Ramos (cell line): ENCODE results near the gene ZSWIM5.
"Not testable (repeated sequence)": the region's sequence is repeated elsewhere in the genome, so short reads cannot be mapped to it uniquely, and the experiment has no call there.

Experiments
- in situ Hi-C: fragments of 300-500 bp; cut with MboI; formaldehyde crosslinking; loops from one replicate; pipeline ENCODE4 v1.14.3; 2022; ENCODE audit warnings: low sequenced_read_pairs; ENCODE audit not compliant: unreplicated experiment

Gene ZSWIM5

DNA sequence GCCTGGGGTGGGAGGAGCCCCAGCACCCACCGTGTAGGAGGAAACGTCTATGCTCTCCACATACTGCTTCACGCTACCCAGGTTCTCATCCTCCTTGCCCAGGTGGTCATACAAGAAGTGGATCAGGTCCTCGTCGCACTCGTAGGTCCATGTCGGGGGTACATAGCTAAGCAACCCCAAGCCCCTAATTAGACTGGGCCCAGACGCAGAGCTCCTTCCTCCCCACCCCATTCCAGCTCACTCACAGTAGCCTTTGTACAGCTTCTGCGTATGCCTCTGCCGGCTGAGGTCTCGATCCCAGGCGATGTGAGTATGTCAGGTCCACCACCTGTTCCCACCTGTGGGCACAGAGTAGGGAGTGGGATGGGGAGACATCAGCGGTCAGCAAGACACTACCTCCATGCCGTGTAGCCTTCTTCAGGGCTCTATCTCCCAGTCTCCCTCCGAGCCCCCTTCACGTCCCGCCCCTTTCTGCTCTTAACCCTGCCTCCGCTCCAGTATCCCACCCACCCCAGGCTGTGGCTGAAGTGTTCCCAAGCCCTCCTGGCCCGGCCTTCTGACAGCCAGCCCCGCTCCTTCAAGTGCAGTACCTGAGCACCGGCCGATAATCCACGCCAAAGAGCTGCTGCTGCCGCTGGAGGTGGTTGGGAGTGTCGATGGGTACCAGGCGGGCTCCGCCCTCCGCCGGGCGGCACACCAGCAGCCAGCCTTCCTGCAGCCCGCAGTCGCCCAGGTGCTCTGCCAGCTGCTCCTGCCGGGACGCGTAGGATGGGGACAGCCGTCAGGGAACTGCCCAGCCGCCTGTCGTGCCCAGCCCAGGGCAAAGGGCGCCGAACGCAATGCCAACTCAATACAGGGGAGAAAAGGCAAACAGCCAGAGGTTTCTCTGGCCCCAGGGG lies 196.2 kb downstream of the ZSWIM5 start:
- in situ Hi-C loops, result loop anchor here (5.0 to 25.0 kb wide), 5 partner anchors 292 to 1202 kb away; partner anchors contain the start of genes LURAP1 and TESK2

DNA sequence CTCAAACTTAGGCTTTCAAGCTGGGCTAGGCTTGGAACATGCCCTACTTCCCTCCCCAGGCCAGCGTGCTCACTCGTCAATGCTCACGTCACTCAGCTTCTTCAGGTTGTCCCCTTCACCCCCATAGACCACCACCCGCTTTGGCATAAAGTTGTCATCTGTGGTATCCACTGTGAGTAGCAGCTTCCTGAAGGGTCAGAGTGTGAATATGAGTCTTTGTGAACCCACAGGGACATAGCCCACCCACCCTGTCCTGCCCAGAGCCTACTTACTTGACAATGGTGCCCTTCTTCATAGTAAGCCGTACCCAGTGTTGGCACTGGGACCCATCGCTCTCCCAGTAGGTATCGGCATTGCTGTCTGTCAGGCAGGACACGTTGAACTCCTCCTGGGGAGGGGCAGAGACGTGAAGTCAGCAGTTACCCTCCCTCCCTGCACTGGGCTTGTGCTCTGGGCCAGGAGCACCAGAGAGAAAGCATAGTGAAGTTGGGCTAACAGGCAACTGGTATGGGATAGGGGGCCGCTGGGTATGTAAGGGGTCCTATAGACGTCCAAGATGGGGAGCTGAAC lies 197.0 kb downstream of the ZSWIM5 start:
- in situ Hi-C loops, result loop anchor here (25.0 kb wide), 1 partner anchor 1203 kb away; the partner anchor contains the start of gene LURAP1

DNA sequence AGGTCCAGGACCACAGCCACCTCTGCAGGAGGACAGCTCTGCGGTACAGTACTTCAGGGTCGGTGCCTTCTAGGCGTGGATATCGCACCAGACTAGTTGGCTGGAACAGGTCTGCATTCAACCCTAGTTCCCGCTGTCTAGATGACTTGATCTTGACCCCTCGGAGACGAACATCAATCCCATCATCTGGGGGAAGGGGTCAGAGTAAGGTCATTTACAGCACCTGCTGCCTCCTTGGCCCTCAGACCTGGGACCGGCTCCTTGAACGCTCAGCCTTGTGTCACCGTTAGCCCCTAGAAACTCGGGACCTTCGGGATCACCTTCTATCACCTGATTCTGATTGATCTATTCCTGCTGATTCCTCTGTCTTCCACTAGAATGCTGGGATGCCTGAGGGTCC lies 197.9 kb downstream of the ZSWIM5 start:
- in situ Hi-C loops, result loop anchor here (25.0 kb wide), 1 partner anchor 1204 kb away; the partner anchor contains the start of gene LURAP1

DNA sequence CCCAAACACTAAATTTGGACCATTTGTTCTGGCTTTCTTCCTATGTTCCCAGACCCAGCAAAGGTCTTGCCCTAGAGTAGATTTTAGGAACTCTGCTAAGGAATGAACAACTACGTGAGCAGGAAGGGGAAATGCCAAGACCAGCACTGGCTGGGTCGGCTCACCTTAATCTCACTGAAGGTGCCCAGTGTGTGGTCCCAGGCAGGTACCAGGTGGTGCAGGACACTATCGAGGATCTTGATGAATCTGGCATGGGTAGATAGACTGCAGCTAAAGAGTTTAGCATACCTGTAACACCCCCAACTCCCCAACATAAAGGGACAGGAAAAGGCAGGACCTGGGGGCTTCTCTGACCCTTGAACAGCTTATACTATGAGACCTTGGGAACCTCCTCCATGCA lies 198.3 kb downstream of the ZSWIM5 start:
- in situ Hi-C loops, result loop anchor here (25.0 kb wide), 1 partner anchor 1204 kb away; the partner anchor contains the start of gene LURAP1

DNA sequence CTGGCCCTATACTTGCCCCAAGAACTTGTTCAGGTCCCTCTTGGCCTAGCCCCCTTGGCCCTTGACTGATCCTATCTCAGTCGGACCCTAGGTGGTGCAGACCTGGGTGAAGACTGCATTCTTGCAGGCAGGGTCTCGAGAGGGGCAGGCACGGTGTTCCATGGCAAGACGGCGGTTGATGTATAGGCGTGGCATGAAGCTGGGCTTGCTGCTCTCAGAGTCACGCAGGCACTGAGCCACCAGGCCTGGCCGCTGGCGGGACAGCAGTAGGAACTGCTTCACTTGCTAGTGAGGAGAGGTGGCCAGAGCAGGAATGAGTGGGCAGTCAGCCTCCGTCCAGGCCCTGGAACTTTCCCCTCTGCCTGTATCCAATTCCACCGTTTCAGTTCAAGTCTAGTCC lies 199.1 kb downstream of the ZSWIM5 start:
- in situ Hi-C loops, result loop anchor here (25.0 kb wide), 1 partner anchor 1205 kb away; the partner anchor contains the start of gene LURAP1

DNA sequence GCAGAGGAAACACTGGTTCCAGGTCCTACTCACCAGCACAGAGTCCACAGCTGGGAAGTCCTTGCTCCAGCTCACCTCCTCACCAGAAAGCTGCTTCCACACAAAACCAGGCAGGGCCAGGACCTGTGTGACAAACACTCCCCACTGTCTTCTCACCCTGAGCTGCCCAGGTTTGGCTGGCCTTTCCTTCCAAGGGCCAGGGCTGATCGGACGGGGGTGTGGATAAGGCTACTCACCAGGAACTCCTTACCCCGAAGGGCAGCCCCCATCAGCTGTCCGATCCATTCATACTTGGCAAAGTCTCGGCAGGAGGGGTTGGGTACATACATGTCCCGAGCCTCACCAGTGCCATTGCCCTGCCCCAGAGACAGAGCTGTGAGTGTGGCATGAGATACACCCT lies 200.6 kb downstream of the ZSWIM5 start:
- in situ Hi-C loops, result loop anchor here (25.0 kb wide), 1 partner anchor 1207 kb away; the partner anchor contains the start of gene LURAP1

DNA sequence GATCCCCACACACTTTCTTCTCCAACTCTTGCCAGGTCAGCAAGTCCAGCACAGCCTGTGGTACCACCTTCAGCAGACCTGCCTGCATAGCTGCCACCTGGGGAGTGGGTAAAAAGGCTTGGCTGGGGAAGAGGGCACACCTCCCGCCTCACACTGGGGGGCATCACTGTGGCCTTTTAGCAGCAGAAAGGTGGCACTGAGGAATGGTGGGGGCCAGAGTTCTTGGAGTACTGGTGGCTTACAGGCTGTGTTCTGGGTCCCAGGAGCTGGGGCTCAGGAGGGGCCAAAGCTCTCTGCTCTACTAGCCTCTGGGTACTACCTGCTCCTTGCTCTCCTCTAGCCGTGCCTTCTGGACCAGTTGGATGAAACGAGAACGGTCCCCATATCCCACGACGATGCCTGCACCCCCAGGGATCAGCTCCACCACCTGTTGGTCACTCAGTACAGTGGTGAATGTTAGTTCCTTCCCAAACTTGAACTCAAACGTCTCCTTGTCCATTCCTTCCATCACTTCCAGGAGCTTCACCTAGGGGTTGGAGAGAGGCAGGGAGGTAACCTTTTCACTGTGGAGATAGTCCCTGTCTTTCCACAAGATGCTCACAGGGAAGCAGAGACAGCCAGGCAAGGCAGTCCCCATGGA lies 202.0 kb downstream of the ZSWIM5 start:
- in situ Hi-C loops, result loop anchor here (25.0 kb wide), 1 partner anchor 1208 kb away; the partner anchor contains the start of gene LURAP1

DNA sequence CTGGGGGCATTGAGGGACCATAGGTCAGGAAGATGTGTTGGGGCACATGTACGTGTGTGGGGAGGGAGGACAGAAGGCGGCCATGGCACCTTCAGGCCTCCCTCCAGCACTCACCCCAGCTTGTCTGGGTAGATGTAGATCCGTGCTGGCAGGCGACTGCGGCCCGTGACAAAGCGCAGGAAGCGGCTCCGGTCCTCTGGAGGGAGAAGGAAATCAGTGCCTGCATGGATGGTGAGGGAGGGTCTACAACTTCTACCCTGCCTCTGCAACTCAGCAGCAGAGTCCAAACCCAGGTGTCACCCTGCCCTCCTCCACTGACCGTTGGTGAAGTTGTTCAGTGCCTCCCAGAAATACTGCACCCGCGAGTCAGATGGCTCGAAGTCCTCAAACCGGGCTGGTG lies 202.7 kb downstream of the ZSWIM5 start:
- in situ Hi-C loops, result loop anchor here (25.0 kb wide), 1 partner anchor 1209 kb away; the partner anchor contains the start of gene LURAP1

DNA sequence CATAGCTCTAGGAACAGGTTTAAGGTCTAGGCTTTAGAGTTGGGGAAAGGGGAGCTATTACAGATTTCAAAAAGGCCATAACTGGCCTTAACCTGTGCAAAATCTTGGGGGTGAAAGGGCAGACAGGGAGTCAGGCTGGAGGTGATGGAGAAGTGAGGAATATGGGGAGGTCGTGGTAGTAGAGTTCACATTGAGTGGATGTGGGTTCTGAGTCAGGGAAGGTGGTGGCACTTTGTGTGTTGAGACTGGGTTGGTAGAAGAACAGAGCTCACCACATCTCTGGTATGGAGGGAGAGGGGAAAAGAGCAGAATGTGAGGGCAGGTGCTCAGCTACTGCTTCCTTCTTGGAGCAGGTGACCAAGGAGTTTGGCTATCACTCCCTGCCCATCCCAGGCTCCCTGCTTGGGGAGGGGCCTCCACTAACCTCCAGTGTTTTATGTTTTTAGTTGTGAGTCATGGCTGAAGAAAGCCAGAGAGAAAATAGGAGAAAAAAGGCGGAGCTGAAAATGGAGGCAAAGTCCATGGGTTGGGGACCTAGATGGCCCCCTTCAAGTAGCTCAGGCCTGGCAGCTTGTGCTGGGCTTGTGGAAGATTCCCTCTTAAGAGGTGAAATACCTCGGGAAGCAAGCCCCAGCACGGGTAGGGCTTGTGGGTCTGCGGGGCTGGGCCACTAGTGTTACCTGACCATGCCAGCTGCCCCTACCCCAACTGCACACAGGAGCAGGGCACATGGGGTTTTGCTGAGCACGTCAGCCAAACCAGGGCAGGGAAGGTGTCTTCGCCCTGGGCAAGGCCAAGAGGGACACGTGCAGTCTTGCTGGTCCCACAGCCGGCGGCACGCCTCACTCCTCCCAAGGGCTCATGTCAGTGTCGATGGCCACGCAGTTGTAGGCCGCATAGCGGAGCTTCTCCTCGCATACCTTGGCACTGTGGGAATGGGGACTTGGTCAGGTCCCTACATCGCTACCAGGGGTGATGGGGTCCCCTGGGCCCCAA lies 203.5 kb downstream of the ZSWIM5 start:
- in situ Hi-C loops, result loop anchor here (25.0 kb wide), 1 partner anchor 1209 kb away; the partner anchor contains the start of gene LURAP1

DNA sequence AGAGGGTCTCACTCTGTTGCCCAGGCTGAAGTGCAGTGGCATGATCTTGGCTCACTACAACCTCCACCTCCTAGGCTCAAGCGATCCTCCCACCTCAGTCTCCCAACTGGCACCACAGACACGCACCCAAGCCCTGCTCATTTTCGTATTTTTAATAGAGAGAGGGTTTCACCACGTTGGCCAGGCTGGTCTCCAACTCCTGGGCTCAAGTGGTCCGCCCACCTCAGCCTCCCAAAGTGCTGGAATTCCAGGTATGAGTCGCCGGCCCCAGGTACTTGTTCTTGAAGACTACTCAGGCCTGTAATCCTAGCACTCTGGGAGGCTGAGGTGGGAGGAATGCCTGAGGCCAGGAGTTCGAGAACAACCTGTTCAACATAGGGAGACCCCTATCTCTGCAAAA lies 204.8 kb downstream of the ZSWIM5 start:
- in situ Hi-C loops, result loop anchor here (25.0 kb wide), 1 partner anchor 1211 kb away; the partner anchor contains the start of gene LURAP1

DNA sequence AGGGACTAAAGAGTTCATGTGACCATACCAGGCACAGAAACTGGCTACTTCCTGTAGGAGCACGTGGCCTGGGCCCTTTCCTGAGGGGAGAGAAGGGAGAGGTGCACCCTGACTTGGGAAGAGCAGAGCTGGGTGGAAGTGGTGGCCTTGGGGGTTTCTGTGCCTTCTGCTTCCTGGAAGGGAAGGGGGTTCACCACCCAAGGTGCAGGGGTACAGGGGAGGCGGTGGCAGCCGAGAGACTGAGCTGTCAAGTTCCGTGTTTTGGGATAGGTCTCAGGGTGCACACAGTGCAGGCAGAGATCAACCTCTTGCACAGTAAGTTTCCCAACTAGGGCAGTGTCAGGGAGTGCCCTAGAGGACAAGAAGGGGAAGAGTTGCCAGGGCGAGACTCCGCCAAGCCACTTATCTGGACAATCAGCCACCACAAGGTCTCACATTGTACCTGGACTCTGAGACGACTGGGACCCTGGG lies 205.4 kb downstream of the ZSWIM5 start:
- in situ Hi-C loops, result loop anchor here (25.0 kb wide), 1 partner anchor 1211 kb away; the partner anchor contains the start of gene LURAP1

DNA sequence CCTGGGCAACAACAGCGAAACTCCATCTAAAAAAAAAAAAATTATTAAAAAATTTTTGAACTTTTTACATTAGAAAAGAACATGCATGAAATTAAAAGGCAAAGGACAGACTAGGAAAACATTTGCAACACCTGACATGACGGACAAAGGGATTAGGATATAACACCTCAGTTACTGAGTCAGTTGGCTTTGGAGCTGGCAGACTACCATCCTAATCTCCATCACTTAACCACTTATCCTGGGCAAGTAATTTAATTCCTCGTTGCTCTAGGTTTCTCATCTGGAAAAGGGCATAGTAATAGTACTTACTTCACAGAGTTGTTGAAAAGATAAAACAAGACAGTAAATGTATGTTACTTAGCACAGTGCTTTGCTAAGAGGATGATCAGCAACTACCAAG lies 207.2 kb downstream of the ZSWIM5 start:
- in situ Hi-C loops, result no loop called here

DNA sequence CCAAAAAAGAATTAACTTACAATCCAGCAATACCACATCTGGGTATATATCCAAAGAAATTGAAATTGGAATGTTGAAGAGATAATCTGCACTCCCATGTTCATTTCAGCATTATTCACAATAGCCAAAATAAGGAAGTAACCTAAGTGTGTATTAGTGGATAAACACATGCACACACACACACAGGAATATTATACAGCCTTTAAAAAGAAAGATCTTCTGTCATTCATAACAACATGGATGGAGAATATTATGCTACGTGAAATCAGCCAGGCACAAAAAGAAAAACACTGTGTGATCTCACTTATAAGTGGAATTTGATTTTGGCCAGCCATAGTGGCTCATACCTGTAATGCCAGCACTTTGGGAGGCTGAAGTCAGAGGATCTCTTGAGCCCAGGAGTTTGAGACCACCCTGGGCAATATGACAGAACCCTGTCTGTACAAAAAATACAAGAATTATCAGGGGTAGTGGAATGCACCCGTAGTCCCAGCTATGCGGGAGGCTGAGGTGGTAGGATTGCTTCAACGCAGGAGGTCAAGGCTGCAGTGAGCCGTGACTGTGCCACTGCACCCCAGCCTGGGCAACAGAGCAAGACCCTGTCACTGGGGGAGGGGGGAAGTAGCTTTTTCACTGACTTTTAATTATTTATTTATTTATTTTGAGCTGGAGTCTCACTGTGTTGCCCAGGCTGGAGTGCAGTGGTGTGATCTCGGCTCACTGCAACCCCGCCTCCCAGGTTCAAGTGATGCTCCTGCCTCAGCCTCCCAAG lies 210.8 kb downstream of the ZSWIM5 start:
- in situ Hi-C loops, result no loop called here

DNA sequence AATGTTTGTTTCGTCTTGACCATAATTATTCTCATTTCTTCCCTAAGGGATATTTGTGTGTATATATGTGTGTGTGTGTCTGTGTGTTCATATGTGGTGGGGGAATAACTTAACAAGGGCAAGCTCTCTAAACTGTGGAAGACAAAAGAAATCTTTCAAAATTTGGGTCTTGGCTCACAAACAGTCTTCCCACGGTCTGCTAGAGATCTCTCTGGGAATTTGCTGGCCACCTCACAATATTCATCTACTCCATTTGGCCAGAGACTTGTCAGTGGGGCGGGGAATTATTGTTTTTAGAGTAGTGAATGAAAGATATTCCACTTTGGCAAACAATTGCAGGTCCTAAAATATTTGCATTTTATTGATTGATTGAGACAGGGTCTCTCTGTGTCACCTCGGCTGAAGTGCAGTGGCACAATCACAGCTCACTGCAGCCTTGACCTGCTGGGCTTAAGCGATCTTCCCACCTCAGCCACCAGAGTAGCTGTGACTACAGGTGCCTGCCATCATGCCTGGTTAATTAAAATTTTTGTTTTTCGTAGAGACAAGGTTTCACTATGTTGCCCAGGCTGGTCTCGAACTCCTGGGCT lies 212.0 kb downstream of the ZSWIM5 start:
- in situ Hi-C loops, result no loop called here

DNA sequence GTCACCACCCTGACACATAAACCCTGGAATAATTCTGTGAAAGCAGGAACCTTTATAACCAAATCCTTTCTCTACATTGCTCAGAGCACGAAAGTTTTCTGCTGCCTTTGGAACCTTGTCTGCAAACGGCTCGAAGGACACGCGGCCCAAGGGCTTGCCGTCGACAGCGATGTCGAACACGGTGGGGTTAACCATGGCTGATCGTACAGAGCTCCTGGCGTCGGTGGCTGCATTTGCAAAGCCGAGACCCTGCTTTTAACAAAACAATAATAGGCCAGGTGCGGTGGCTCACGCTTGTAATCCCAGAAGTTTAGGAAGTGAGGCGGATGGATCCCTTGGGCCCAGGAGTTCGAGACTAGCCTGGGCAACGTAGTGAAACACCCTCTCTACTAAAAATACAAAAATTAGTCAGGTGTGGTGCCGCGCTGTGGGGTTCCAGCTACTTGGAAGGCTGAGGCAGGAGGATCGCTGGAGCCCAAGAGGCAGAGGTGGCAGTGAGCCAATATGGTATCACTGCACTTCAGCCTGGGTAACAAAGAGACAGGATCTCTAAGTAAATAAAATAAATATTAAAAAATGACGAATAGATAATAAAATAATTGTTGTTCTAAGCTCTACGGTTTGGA lies 217.8 kb downstream of the ZSWIM5 start:
- in situ Hi-C loops, result no loop called here

DNA sequence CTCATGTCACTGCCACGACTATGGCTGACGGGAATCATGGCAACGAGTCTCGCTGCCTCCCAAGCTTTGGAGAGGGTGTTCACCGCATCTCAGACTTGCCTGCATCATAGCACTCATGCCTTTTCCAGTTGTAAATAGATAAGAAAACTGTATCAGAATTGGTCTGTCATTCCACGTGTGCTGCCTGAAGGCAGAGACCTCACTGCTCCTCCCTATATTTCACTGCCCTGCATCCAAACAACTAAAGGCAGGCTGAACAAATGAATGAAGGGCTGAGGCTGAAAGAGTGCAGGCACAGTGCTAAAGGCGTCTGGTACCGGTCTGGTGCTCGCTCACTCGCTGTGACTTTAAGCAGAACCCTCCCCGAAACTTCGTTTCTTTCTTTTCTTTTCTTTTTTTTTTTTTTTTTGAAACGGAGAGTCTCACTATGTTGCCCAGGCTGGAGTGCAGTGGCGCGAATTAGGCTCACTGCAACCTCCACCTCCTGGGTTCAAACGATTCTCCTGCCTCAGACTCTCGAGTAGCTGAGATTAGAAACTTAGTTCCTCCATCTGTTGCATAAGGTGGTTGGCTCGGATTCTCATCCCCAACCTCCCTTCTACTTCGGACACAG lies 220.6 kb downstream of the ZSWIM5 start:
- in situ Hi-C loops, result no loop called here

DNA sequence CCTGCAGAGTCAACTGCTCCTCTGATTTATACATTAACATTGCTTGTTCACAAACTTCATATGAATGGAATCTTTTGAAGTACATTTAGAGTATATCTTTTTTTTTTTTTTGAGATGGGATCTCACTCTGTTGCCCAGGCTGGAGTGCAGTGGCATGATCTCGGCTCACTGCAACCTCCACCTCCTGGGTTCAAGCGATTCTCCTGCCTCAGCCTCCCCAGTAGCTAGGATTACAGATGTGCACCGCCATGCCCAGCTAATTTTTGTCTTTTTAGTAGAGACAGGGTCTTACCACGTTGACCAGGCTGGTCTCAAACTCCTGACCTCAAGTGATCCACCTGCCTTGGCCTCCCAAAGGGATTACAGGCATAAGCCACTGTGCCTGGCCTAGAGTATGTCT lies 229.0 kb downstream of the ZSWIM5 start:
- in situ Hi-C loops, result not testable (repeated sequence)
